ENCODE measurements around the gene DCAF7. TPM values are rescaled to one million over a fixed set of nuclear protein-coding genes. Genes with fewer than 3 reads are reported as not detected.
A peak's percentile ranks its signal among the peaks of the same experiment; 100 is the strongest.

Gene DCAF7
- total RNA-seq, 1 experiment from 2014 or later, result 37.1 TPM

DNA sequence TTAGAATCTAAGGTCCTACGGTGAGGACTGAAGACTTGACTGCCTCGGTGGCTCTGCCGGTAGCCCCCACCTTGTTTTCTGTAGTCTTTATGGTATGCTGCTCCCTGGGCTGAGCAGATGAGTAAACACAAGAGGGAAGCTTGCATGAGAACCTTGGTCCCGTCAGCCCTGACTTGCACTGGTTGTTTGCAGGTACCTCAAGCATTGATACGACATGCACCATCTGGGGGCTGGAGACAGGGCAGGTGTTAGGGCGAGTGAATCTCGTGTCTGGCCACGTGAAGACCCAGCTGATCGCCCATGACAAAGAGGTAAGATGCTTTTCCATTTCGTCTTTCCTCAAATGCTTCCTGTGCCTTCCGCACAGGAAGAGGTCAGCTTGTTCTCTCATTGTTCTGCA is 29.4 kb downstream of the DCAF7 start:
- no peak for DNase-seq (ENCODE audit: low read depth)

GRCh38 chr17:63587770-63588169 is 37.5 kb downstream of the DCAF7 start:
- peak; percentile 23 for DNase-seq (ENCODE audit: low read depth)

- DNase-seq (ENCODE audit: low read depth), result no peak
Measured at GRCh38 chr17:63588797-63589196, 38.5 kb downstream of the DCAF7 start.

GRCh38 chr17:63589646-63590045 is 39.4 kb downstream of the DCAF7 start:
- DNase-seq (ENCODE audit: low read depth), result no peak

- DNase-seq (ENCODE audit: low read depth), result no peak
Measured at GRCh38 chr17:63592797-63593196, 42.5 kb downstream of the DCAF7 start.

GRCh38 chr17:63595132-63595531 is 44.9 kb downstream of the DCAF7 start:
- no peak for DNase-seq (ENCODE audit: low read depth)

DNA sequence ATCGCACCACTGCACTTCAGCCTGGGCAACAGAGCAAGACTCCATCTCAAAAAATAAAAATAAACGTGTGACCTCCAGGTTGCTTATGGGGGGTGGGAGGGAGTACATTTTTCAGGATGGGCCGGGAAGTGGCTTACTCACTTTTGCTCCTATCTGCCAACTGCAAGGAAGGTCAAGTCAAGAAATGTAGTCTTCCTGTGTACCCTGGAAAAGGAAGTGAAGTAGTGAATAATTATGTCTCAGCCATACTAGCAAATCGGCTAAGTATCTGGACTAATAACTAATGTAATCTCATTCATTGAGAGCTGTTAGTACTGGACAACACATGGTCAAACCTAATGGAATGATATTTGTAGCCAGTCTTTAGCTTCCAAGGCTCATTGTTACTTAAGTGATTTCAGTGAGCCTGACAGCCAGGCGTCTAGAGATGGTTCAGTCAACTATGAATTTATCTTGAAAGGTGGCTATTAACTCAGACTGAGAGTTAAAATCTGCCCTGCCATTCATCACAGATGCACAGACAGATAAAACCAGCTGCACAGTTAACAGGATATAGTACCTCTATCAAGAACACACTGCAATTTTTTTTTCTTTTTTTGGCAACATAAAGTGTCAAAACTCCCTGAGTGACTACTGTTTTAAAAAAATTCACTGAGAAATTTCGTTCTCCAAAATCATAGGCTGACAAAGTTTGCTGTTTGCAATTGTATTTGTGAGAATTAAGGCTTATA is 46.7 kb downstream of the DCAF7 start:
- no peak for DNase-seq (ENCODE audit: low read depth)

- no peak for DNase-seq (ENCODE audit: low read depth)
Measured at GRCh38 chr17:63598281-63598680, 48.0 kb downstream of the DCAF7 start.

- peak; percentile 72 for DNase-seq (ENCODE audit: low read depth)
Measured at GRCh38 chr17:63600569-63601438, 50.5 kb downstream of the DCAF7 start, which contains the start of gene TACO1. Gene TACO1 (plus strand): TSS chr17:63600895. CDS start chr17:63601084, 189 bp downstream.

- DNase-seq (ENCODE audit: low read depth), result no peak
Measured at GRCh38 chr17:63601439-63602371, 51.4 kb downstream of the DCAF7 start.

DNA sequence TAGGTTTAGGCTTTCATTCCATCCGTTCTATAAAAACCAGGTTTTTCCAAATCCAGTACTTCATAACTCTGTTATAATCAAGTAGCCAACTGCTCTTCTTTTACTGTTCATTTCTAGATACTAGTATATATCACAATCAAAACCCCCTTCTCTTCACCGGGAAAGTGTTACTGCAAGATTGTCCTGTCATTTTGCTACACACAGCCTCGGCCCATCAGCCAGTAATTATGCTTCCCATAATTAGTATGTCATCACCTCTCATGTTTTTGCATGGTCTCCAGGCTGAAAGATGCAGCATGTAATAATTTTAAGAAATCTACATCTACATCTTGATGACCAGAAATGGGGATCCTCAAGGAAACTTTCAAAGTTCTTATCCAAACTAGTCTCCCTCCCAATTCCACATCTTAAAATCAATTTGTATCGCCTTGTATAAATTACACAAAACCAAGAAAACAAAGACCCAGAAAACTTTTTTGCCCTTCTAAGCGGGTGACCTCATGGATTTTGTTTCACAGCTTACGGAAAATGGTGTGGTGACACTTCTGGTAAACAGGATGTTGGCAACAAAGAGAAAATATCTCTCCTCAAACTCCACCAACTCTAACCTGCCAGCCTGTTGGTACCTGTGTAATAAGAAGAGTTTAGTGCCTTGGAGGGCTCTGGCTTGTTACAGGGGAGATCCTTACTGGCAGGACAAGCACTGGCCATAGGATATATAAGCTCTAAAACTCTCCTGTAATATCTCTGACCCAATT is 59.7 kb downstream of the DCAF7 start:
- no peak for DNase-seq (ENCODE audit: low read depth)

- no peak for DNase-seq (ENCODE audit: low read depth)
Measured at GRCh38 chr17:63610854-63611253, 60.6 kb downstream of the DCAF7 start.

DNA sequence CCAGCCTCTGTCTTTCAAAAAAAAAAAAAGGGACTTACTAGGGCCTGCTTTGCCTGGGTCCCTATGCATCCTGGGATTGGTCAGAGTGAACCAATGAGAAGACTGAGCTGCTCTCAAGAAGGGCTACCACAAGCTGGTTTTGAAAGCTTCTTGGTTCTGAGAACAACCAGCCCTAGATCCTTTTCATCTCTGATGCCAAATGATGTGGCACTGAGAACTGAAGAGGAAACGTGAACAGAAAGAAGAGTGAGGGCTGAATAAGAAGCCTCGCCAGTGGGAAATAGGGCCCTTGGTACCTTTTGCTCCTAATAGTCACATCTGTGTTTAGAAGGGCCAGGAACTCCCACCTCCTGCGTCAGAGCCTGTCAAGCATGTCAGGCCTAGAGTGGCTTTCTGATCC is 61.1 kb downstream of the DCAF7 start:
- DNase-seq (ENCODE audit: low read depth), result no peak

DNA sequence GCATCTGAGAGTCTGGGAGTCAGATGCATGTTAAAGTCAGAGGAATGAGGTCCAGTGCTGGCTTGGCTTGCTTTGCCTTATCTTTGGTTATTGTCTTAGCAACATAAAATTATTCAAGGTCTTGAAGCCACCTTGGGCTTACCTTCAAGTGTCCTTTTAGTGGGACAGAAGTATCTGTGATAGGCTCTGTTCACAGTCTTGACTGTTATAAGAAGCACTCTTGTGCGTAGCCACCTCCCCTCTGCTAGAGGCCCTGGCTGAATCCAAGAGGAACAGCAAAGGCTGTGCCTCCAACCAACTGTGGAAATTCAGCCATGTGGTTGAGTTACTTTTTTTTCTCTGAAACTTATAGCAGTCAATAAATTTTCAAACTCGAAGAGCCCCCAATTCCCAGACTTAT is 63.4 kb downstream of the DCAF7 start:
- no peak for DNase-seq (ENCODE audit: low read depth)

DNA sequence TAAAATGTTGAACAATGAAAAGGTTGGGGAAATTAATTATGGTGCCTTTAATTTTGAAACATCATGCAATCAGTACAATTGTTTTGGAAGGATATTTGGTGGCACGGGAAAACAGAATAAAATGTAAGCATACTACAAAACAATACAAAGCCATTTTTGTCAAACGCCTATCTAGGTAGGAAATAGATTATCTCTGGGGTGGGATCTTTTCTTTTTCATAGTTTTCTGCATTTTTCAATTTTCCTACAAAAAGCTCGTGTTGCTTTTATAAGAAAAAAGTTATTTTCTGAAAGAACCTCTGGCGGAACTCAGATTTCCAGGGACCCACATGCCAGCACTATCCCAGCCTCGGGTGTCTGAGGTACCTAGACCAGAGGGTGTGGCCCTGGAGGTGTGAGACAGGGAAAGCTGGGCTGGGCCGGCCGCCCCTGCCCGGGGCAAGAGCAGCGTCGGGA is 71.0 kb downstream of the DCAF7 start:
- DNase-seq (ENCODE audit: low read depth), result no peak

DNA sequence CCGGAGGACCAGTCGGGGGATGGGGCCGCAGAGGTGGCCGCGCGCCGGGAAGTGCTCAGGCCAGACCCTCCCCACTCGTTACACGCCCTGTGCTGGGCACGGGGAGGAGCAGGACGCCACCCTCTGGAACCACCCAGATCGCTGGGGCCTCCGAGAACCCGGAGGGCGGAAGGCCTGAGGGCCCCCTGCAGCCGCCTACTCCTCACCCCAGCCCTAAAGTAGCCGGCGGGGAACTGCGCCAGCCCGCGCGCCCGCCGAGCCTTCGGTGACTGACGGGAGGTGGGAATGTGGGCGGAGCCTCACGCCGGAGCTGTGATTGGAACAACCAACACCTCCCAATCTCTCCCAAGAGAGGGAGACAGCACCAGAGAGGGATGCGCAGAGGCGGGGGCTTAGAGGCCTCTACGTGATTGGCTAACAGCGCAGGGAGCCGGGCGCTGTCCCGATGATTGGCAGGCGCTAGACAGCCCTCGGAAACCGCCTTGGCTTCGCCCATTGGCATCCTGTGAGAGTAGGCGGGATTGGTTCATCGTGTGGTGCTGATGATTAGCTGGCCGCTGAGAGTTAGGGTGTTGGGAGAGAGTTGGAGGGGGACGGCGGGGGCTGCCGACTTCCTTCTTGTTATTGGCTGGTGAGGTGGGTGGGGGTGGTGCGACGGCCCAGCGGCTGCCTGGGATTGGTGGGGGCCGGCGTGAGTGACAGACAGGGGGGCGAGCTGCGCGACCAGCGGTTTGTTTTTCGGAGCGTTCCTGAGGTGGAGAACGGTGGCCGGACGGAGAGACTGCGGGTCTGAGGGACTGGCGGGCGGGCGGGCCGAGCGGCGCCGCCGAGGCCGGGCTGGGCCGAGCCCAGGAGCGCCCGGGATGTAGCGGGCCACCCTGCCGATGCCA is 71.7 kb downstream of the DCAF7 start, which contains the start of gene MAP3K3:
TSS of gene MAP3K3 (plus strand) at position 734 of the 890 bp plus-strand sequence. CDS start 343 bp downstream, outside the sequence.
- peak; percentile 100 for DNase-seq (ENCODE audit: low read depth)

- DNase-seq (ENCODE audit: low read depth), result peak; percentile 75
Measured at GRCh38 chr17:63622574-63623390, 72.5 kb downstream of the DCAF7 start.

DNA sequence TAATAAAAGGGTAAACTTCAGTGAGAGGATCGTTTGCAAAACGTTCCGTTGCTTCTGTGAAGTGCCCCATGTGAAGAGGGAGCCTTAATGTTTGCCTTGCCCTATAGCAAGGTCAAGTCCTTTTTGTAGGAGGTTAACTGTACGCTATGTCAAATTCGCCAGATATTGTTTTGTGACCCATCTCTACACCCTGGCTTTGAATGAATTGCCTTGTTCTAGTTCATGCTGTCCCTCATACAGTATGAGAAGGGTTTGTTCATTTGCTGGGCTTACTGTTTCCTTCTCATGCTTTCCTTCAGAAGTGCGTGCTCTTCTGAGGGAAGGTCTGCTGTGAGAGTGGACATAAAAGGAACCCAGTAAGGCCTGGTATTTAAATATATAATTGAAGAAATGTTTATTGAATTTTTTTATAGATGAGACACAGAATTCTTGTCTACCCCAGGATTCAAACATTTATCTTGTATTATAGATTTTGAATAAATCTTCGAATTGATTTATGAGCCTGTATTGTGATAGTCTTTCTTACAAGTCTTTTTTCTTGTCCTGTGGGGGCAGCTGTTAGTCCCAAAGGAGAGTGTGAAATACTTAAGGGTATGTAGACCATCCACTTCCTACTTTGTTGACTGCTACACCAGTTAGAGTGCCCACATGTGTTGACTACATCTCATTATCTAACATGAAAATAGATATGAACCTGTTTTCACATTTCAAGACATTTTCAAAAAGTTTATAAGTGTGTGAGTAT is 73.7 kb downstream of the DCAF7 start:
- no peak for DNase-seq (ENCODE audit: low read depth)

All from HT1080 (cell line).